ENCODE data around the gene KCNH4.
A peak's percentile ranks its signal among the peaks of the same experiment; 100 is the strongest.

The KCNH4 gene

GRCh38 chr17:42112552-42113176, 68.3 kb downstream of the KCNH4 start, which contains the start of gene DHX58:
Gene DHX58 (minus strand): TSS chr17:42112714. CDS start chr17:42111892, 822 bp downstream.
- in situ Hi-C loops (cut with HindIII; ENCODE audit: low pct_unique_long_range_greater_than_20kb, low sequenced_read_pairs), result no loop called here
- TF ChIP-seq JUND (IDR thresholded peaks at IDR 0.05; ENCODE audit: low read depth), result no peak
- DNase-seq (ENCODE audit: low read depth in 1 of 2, low spot score in 1 of 2), result peak; percentile 91 to 99

GRCh38 chr17:42111871-42112551, 68.9 kb downstream of the KCNH4 start:
- TF ChIP-seq JUND (IDR thresholded peaks at IDR 0.05; ENCODE audit: low read depth), result no peak
- DNase-seq (ENCODE audit: low read depth in 1 of 2, low spot score in 1 of 2), result peak; percentile 48 to 52
- in situ Hi-C loops (cut with HindIII; ENCODE audit: low pct_unique_long_range_greater_than_20kb, low sequenced_read_pairs), result no loop called here

- no peak for TF ChIP-seq JUND (IDR thresholded peaks at IDR 0.05; ENCODE audit: low read depth)
- DNase-seq (ENCODE audit: low read depth in 1 of 2, low spot score in 1 of 2), result no peak
- in situ Hi-C loops (cut with HindIII; ENCODE audit: low pct_unique_long_range_greater_than_20kb, low sequenced_read_pairs), result no loop called here
Measured at GRCh38 chr17:42111265-42111636, 69.7 kb downstream of the KCNH4 start.

GRCh38 chr17:42110301-42111264, 70.4 kb downstream of the KCNH4 start:
- no peak for TF ChIP-seq JUND (IDR thresholded peaks at IDR 0.05; ENCODE audit: low read depth)
- DNase-seq (ENCODE audit: low read depth in 1 of 2, low spot score in 1 of 2), result no peak
- in situ Hi-C loops (cut with HindIII; ENCODE audit: low pct_unique_long_range_greater_than_20kb, low sequenced_read_pairs), result no loop called here

GRCh38 chr17:42109086-42109485, 71.9 kb downstream of the KCNH4 start:
- in situ Hi-C loops (cut with HindIII; ENCODE audit: low pct_unique_long_range_greater_than_20kb, low sequenced_read_pairs), result no loop called here
- no peak for TF ChIP-seq JUND (IDR thresholded peaks at IDR 0.05; ENCODE audit: low read depth)
- no peak for DNase-seq (ENCODE audit: low read depth in 1 of 2, low spot score in 1 of 2)

GRCh38 chr17:42107597-42108576, 73.1 kb downstream of the KCNH4 start:
- in situ Hi-C loops (cut with HindIII; ENCODE audit: low pct_unique_long_range_greater_than_20kb, low sequenced_read_pairs), result no loop called here
- TF ChIP-seq JUND (IDR thresholded peaks at IDR 0.05; ENCODE audit: low read depth), result no peak
- DNase-seq (ENCODE audit: low read depth in 1 of 2, low spot score in 1 of 2), result peak; percentile 91 to 94

- DNase-seq (ENCODE audit: low read depth in 1 of 2, low spot score in 1 of 2), result no peak
- in situ Hi-C loops (cut with HindIII; ENCODE audit: low pct_unique_long_range_greater_than_20kb, low sequenced_read_pairs), result no loop called here
- TF ChIP-seq JUND (IDR thresholded peaks at IDR 0.05; ENCODE audit: low read depth), result no peak
Measured at GRCh38 chr17:42107124-42107523, 73.8 kb downstream of the KCNH4 start.
